PFSK-1 (cell line): ENCODE measurements around the gene TNIP1.

Source experiments
- FOXP2 ChIP-seq: optimal IDR thresholded peaks from 2 replicates; pipeline ENCODE3; 2011; ENCODE audit warnings: borderline replicate concordance, control low read depth, inconsistent platforms; ENCODE audit not compliant: insufficient read depth; ENCODE audit errors: extremely low read length, extremely low read depth
- POLR2AphosphoS5 ChIP-seq: IDR thresholded peaks from 2 replicates; pipeline ENCODE4 v1.6.1; 2012; ENCODE audit warnings: low read depth, mild to moderate bottlenecking, control low read depth, low read length, moderate library complexity
- SIN3A ChIP-seq: IDR thresholded peaks from 2 replicates; pipeline ENCODE4 v1.6.1; 2012; ENCODE audit warnings: mild to moderate bottlenecking, low read length, moderate library complexity, borderline replicate concordance; ENCODE audit not compliant: insufficient read depth
- TAF1 ChIP-seq: IDR thresholded peaks from 2 replicates; pipeline ENCODE4 v1.6.1; 2012; ENCODE audit warnings: low read length, control low read depth, borderline replicate concordance; ENCODE audit not compliant: insufficient read depth
- TF ChIP-seq, protein P1 (sequence below), 2 experiments: IDR thresholded peaks; 2 replicates each; pipeline versions ENCODE4 v1.6.1 to v1.8.0; 2011 to 2012; ENCODE audit warnings: low read depth in 2 of 2, low read length in 2 of 2, control low read depth in 1 of 2, inconsistent platforms in 1 of 2, mild to moderate bottlenecking in 1 of 2, moderate library complexity in 1 of 2; ENCODE audit not compliant: insufficient read depth in 1 of 2

The TNIP1 gene

DNA sequence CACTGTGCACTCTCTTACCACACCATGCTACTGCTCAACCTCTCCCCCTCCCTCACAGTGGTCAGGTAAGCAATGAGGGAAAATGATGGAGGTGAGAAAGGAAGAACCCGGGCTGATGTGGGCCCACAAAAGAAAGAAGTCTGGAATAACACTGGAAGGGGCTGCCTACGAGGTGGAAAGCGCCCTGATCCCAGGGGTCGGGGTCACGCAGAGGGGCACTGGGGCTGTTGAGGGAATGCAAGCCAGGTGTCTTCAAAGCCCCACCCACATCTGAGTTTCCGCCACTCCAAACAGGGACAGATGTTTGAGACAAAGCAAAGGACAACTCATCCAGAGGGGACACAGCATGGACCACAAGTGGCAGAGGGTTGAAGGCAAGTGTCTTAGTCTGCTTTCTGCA is 4.2 kb downstream of the TNIP1 start:
- TF ChIP-seq POLR2AphosphoS5, result no peak
- TF ChIP-seq SIN3A, result no peak
- no peak for TF ChIP-seq FOXP2
- no peak for TF ChIP-seq TAF1
- TF ChIP-seq, protein P1, sequence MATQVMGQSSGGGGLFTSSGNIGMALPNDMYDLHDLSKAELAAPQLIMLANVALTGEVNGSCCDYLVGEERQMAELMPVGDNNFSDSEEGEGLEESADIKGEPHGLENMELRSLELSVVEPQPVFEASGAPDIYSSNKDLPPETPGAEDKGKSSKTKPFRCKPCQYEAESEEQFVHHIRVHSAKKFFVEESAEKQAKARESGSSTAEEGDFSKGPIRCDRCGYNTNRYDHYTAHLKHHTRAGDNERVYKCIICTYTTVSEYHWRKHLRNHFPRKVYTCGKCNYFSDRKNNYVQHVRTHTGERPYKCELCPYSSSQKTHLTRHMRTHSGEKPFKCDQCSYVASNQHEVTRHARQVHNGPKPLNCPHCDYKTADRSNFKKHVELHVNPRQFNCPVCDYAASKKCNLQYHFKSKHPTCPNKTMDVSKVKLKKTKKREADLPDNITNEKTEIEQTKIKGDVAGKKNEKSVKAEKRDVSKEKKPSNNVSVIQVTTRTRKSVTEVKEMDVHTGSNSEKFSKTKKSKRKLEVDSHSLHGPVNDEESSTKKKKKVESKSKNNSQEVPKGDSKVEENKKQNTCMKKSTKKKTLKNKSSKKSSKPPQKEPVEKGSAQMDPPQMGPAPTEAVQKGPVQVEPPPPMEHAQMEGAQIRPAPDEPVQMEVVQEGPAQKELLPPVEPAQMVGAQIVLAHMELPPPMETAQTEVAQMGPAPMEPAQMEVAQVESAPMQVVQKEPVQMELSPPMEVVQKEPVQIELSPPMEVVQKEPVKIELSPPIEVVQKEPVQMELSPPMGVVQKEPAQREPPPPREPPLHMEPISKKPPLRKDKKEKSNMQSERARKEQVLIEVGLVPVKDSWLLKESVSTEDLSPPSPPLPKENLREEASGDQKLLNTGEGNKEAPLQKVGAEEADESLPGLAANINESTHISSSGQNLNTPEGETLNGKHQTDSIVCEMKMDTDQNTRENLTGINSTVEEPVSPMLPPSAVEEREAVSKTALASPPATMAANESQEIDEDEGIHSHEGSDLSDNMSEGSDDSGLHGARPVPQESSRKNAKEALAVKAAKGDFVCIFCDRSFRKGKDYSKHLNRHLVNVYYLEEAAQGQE (IDR thresholded peaks at IDR 0.05; ENCODE audit: insufficient read depth in 1 of 2, low read depth in 2 of 2, low read length in 2 of 2), result no peak

DNA sequence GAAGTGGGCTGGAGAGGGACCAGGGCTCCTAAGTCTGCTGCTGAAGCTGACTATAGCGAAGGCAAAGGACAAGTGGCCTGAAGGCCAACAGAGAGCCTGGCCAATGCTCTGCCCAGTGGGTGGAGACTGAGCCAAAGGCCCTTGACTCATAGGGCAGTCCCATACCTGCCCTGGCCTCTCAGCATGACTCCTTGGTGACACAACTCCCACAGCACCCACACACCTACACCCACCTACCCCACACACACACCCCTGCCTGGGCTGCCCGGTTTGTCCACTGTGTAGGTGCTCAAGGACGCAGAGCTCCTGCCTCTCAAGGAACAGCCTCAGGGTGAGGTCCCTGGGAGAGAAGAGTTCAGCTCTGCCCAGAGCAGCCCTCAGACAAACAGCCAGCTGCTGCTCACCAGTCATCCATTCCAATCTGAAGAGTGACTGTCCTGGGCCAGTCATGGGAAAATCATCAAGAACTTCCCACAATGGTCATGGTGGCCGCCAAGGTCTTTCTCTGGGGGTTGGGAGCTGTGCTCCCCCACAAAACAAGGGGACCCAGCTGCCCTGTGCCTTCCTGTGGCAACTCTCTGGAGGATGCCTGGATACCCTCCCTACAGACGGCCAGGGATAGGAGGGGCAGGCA is 5.0 kb downstream of the TNIP1 start:
- TF ChIP-seq FOXP2, result no peak
- TF ChIP-seq, protein P1 (IDR thresholded peaks at IDR 0.05; ENCODE audit: insufficient read depth in 1 of 2, low read depth in 2 of 2, low read length in 2 of 2), result no peak
- TF ChIP-seq TAF1, result no peak
- no peak for TF ChIP-seq POLR2AphosphoS5
- no peak for TF ChIP-seq SIN3A

DNA sequence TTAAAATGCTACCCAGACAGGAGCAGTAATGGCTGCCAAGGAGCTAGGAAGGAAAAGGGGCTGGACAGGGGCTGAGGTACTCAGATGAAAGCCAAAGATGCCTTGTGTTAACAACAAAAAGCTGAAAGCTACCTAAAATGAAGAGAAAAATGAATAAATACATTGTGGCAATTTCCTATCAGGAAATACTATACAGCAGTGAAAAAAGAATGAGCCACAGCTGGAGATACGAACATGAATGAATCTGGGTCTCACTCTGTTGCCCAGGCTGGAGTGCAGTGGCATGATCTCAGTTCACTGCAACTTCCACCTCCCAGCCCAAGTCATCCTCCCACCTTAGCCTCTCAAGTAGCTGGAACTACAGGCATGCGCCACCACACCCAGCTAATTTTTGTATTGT is 6.3 kb downstream of the TNIP1 start:
- TF ChIP-seq FOXP2, result no peak
- no peak for TF ChIP-seq TAF1
- TF ChIP-seq, protein P1 (IDR thresholded peaks at IDR 0.05; ENCODE audit: insufficient read depth in 1 of 2, low read depth in 2 of 2, low read length in 2 of 2), result no peak
- no peak for TF ChIP-seq POLR2AphosphoS5
- TF ChIP-seq SIN3A, result no peak

DNA sequence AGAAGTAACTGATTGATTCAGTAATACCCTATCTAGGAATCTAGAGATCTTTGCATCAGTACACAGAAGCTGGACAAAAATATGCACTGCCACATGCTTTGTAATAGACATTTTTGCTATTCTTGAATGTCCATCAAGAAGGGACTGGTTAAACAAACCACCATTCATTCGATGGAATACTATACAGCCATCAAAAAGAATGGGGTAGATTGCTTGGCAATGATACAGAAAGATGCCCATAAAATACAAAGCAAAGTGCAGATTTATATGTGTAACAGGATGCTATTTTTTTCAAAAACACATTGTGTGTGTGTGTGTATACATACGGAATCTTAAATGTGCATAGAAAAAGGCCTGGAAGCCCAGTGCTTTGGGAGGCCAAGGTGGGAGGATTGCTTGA is 7.6 kb downstream of the TNIP1 start:
- TF ChIP-seq TAF1 (no peak), SIN3A (no peak), POLR2AphosphoS5 (no peak), FOXP2 (no peak)
- TF ChIP-seq, protein P1 (IDR thresholded peaks at IDR 0.05; ENCODE audit: insufficient read depth in 1 of 2, low read depth in 2 of 2, low read length in 2 of 2), result no peak

DNA sequence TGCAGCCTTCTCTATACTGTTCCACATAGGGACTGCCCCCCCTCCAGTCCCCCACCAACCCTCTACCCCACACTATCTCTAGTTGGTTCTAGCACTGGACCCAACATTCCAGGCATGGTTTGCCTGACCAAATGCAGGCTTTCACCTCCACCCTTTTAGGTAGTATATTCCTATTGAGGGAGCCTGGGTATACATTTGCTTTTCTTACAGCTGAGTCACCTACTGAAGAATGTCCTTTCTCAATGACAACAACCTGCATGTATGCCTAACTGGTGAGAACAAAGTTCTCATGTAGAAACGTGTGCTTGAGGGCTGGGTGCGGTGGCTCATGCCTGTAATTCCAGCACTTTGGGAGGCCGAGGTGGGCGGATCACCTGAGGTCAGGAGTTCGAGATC is 8.2 kb downstream of the TNIP1 start:
- TF ChIP-seq FOXP2 (no peak), SIN3A (no peak), POLR2AphosphoS5 (no peak), TAF1 (no peak)
- TF ChIP-seq, protein P1 (IDR thresholded peaks at IDR 0.05; ENCODE audit: insufficient read depth in 1 of 2, low read depth in 2 of 2, low read length in 2 of 2), result no peak
